ENCODE measurements around the gene MYH7.
"Not testable (repeated sequence)": the region's sequence is repeated elsewhere in the genome, so short reads cannot be mapped to it uniquely, and the experiment has no call there.

Gene MYH7

GRCh38 chr14:23386266-23386657 is 49.2 kb downstream of the MYH7 start:
- not testable (repeated sequence) for DNase-seq (ENCODE audit: low read depth)

GRCh38 chr14:23385642-23386265 is 49.7 kb downstream of the MYH7 start:
- no peak for DNase-seq (ENCODE audit: low read depth)

- DNase-seq (ENCODE audit: low read depth) = no peak
These were observed 50.2 kb downstream of the MYH7 start for GRCh38 chr14:23385244-23385641.

- DNase-seq (ENCODE audit: low read depth) = no peak
These were observed 50.9 kb downstream of the MYH7 start for GRCh38 chr14:23384364-23385080.

GRCh38 chr14:23382731-23383440 is 52.6 kb downstream of the MYH7 start:
- DNase-seq (ENCODE audit: low read depth) = no peak

- DNase-seq (ENCODE audit: low read depth) = no peak
These were observed 53.2 kb downstream of the MYH7 start for GRCh38 chr14:23382276-23382675.

GRCh38 chr14:23381871-23382270 is 53.6 kb downstream of the MYH7 start:
- DNase-seq (ENCODE audit: low read depth) = no peak

- no peak for DNase-seq (ENCODE audit: low read depth)
These were observed 54.5 kb downstream of the MYH7 start for GRCh38 chr14:23380976-23381375.

- no peak for DNase-seq (ENCODE audit: low read depth)
These were observed 55.1 kb downstream of the MYH7 start for GRCh38 chr14:23380197-23380914.

GRCh38 chr14:23379366-23380196 is 55.9 kb downstream of the MYH7 start:
- DNase-seq (ENCODE audit: low read depth) = no peak

GRCh38 chr14:23378612-23379220 is 56.7 kb downstream of the MYH7 start:
- no peak for DNase-seq (ENCODE audit: low read depth)

GRCh38 chr14:23377573-23378563 is 57.6 kb downstream of the MYH7 start:
- peak; percentile 55 for DNase-seq (ENCODE audit: low read depth)

GRCh38 chr14:23377198-23377550 is 58.3 kb downstream of the MYH7 start:
- no peak for DNase-seq (ENCODE audit: low read depth)

- peak; percentile 67 for DNase-seq (ENCODE audit: low read depth)
These were observed 58.8 kb downstream of the MYH7 start, which contains the start of gene CMTM5 for GRCh38 chr14:23376482-23377197. TSS of gene CMTM5 (plus strand) at chr14:23377046. CDS start at chr14:23377252, 206 bp downstream.

GRCh38 chr14:23375527-23376251 is 59.8 kb downstream of the MYH7 start:
- no peak for DNase-seq (ENCODE audit: low read depth)

GRCh38 chr14:23373041-23373440 is 62.4 kb downstream of the MYH7 start:
- no peak for DNase-seq (ENCODE audit: low read depth)

- DNase-seq (ENCODE audit: low read depth) = no peak
These were observed 63.0 kb downstream of the MYH7 start, which contains the start of gene IL25 for GRCh38 chr14:23372509-23372908. TSS of gene IL25 (plus strand) at chr14:23372809.

GRCh38 chr14:23371865-23372264 is 63.6 kb downstream of the MYH7 start:
- no peak for DNase-seq (ENCODE audit: low read depth)
